SU-DHL-6 (cell line): Measurements from ENCODE around the gene RAB33A.

Experiments
- H2AFZ ChIP-seq: fragments of 200-600 bp; sonication (generic); 2 replicates; pipeline ENCODE4 v1.6.1; 2014; ENCODE audit warnings: low read depth, mild to moderate bottlenecking, moderate library complexity, mixed read lengths, antibody characterized with exemption, low read length; ENCODE audit not compliant: severe bottlenecking
- H3F3A ChIP-seq: fragments of 200-600 bp; shearing (Covaris generic); 2 replicates; pipeline ENCODE4 v1.6.0; 2016; ENCODE audit warnings: antibody characterized with exemption, mild to moderate bottlenecking; ENCODE audit not compliant: insufficient read depth
- H3K27ac ChIP-seq: fragments of 200-600 bp; sonication (generic); 2 replicates; pipeline ENCODE4 v1.5.1; 2016; ENCODE audit warnings: low read depth, mild to moderate bottlenecking, low read length, moderate library complexity, mixed read lengths
- H3K27me3 ChIP-seq: fragments of 200-600 bp; sonication (generic), shearing (Covaris generic); 2 replicates; pipeline ENCODE4 v1.6.0; 2014; ENCODE audit warnings: mild to moderate bottlenecking, low read length
- H3K36me3 ChIP-seq: fragments of 200-600 bp; sonication (generic); 2 replicates; pipeline ENCODE4 v1.6.1; 2014; ENCODE audit warnings: mild to moderate bottlenecking, low read length, mixed read lengths
- H3K4me2 ChIP-seq: fragments of 300-600, 200-600 bp; shearing (Covaris generic), sonication (generic); 2 replicates; pipeline ENCODE4 v1.6.0; 2014; ENCODE audit warnings: low read length, low read depth, mild to moderate bottlenecking; ENCODE audit not compliant: poor library complexity, severe bottlenecking
- H3K4me3 ChIP-seq: fragments of 200-600 bp; sonication (generic); 2 replicates; pipeline ENCODE4 v1.5.1; 2014; ENCODE audit warnings: antibody characterized with exemption, low read length, mild to moderate bottlenecking, mixed read lengths; ENCODE audit not compliant: insufficient read depth, poor library complexity, severe bottlenecking
- H3K79me2 ChIP-seq: fragments of 200-600 bp; sonication (generic); 2 replicates; pipeline ENCODE4 v1.6.1; 2014; ENCODE audit warnings: mild to moderate bottlenecking, low read length, moderate library complexity; ENCODE audit not compliant: insufficient read depth
- H3K9ac ChIP-seq: fragments of 200-600 bp; sonication (generic); 2 replicates; pipeline ENCODE4 v1.7.0; 2014; ENCODE audit warnings: mild to moderate bottlenecking, low read length
- H3K9me2 ChIP-seq: fragments of 200-600 bp; sonication (generic); replicated peaks from 2 replicates; pipeline ENCODE4 v1.6.1; 2014; ENCODE audit warnings: low read length; ENCODE audit not compliant: insufficient read depth
- H3K9me3 ChIP-seq: fragments of 200-600 bp; sonication (generic); 2 replicates; pipeline ENCODE4 v1.6.1; 2014; ENCODE audit warnings: low read length, mixed read lengths; ENCODE audit not compliant: insufficient read depth
- H4K20me1 ChIP-seq: fragments of 200-600 bp; sonication (generic); 2 replicates; pipeline ENCODE4 v1.6.1; 2014; ENCODE audit warnings: low read depth, mild to moderate bottlenecking, antibody characterized with exemption, low read length, moderate library complexity, mixed read lengths
- CTCF ChIP-seq: fragments of 200-600 bp; sonication (generic); IDR thresholded peaks from one replicate; pipeline ENCODE4 v1.5.1; 2017; ENCODE audit warnings: antibody characterized with exemption, mild to moderate bottlenecking, low read length, moderate library complexity; ENCODE audit not compliant: insufficient read depth, poor library complexity, severe bottlenecking
- EZH2phosphoT487 ChIP-seq: fragments of 200-600 bp; sonication (generic), shearing (Covaris generic); conservative IDR thresholded peaks from 2 replicates; pipeline ENCODE4 v1.6.1; 2018; ENCODE audit warnings: mild to moderate bottlenecking, antibody characterized with exemption, low read length, moderate library complexity, mixed read lengths

The RAB33A gene

GRCh38 chrX:130130990-130131389, 40.8 kb upstream of the RAB33A start:
- H2AFZ ChIP-seq: no peak overlapping the region
- H3K9ac ChIP-seq: no peak overlapping the region
- no peaks in the 10 kb centered on the region for H3K27me3 ChIP-seq
- no peak overlapping the region for H3K4me2 ChIP-seq
- H3F3A ChIP-seq: no peaks in the 10 kb centered on the region
- no peak overlapping the region for H3K4me3 ChIP-seq
- no peak overlapping the region for H3K27ac ChIP-seq
- H3K9me2 ChIP-seq: no peaks in the 10 kb centered on the region
- no peaks in the 10 kb centered on the region for H3K79me2 ChIP-seq
- no peaks in the 10 kb centered on the region for H3K9me3 ChIP-seq
- TF ChIP-seq EZH2phosphoT487 (no peak), CTCF (no peak)
- H4K20me1 ChIP-seq: no peaks in the 10 kb centered on the region
- no peaks in the 10 kb centered on the region; the same call in 1 of the 2 replicates for H3K36me3 ChIP-seq

DNA sequence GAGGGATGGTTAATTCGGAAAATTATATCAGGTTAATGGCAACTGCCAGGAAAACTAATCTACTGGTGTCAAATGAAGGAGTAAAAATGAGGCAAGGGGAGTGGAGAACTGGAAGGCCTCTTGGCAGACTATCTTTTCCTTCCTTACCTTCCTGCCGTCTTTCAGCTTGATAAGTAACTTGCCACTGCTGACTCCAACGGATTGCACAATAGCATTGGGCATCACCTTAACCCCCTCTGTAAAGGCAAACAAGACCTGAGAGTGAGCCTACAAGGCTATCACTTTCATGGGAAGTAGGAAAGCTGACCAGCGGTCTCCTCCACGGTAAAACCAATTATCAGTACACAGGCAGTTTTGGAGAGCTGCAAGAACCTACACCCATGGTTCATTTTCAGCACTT, 35.3 kb upstream of the RAB33A start:
- Histone ChIP-seq H3K36me3 (no peaks in the 10 kb centered on the region; the same call in 1 of the 2 replicates), H3F3A (no peaks in the 10 kb centered on the region), H4K20me1 (no peaks in the 10 kb centered on the region), H3K27ac (no peak overlapping the region), H3K4me2 (no peak overlapping the region), H3K9me2 (no peaks in the 10 kb centered on the region), H3K27me3 (no peaks in the 10 kb centered on the region), H3K9me3 (no peaks in the 10 kb centered on the region), H2AFZ (no peak overlapping the region), H3K4me3 (no peak overlapping the region), H3K79me2 (no peaks in the 10 kb centered on the region), H3K9ac (no peak overlapping the region)
- TF ChIP-seq CTCF: no peak
- no peak for TF ChIP-seq EZH2phosphoT487

- Histone ChIP-seq H3K4me3 (no peak overlapping the region), H3K27me3 (no peaks in the 10 kb centered on the region), H3F3A (no peaks in the 10 kb centered on the region), H4K20me1 (no peaks in the 10 kb centered on the region), H3K79me2 (no peaks in the 10 kb centered on the region), H3K9me2 (no peaks in the 10 kb centered on the region), H3K9ac (no peak overlapping the region), H3K36me3 (no peaks in the 10 kb centered on the region; the same call in 1 of the 2 replicates), H3K27ac (no peak overlapping the region), H3K4me2 (no peak overlapping the region), H3K9me3 (no peaks in the 10 kb centered on the region), H2AFZ (no peak overlapping the region)
- TF ChIP-seq CTCF (no peak), EZH2phosphoT487 (no peak)
Observed at GRCh38 chrX:130136961-130137360, 34.8 kb upstream of the RAB33A start.
